DOHH2 (cell line): ENCODE measurements around the gene TBATA.

Experiments used
- H3F3A ChIP-seq: fragments of 200-600 bp; sonication (generic), shearing (Covaris generic); 2 replicates; pipeline ENCODE4 v1.6.0; 2016; ENCODE audit warnings: antibody characterized with exemption, mild to moderate bottlenecking; ENCODE audit not compliant: control insufficient read depth, insufficient read depth
- H3K27ac ChIP-seq: fragments of 200-600 bp; sonication (generic); 2 replicates; pipeline ENCODE4 v1.5.1; 2014; ENCODE audit warnings: low read depth, mild to moderate bottlenecking, low read length, moderate library complexity
- H3K27me3 ChIP-seq: fragments of 200-600 bp; sonication (generic); 2 replicates; pipeline ENCODE4 v1.6.1; 2014; ENCODE audit warnings: mild to moderate bottlenecking, low read length, mixed read lengths; ENCODE audit not compliant: control insufficient read depth
- H3K36me3 ChIP-seq: fragments of 200-600 bp; sonication (generic); 2 replicates; pipeline ENCODE4 v1.6.1; 2014; ENCODE audit warnings: mild to moderate bottlenecking, low read length, moderate library complexity, mixed read lengths; ENCODE audit not compliant: control insufficient read depth
- H3K4me1 ChIP-seq: fragments of 200-600 bp; sonication (generic); 2 replicates; pipeline ENCODE4 v1.6.1; 2014; ENCODE audit warnings: mild to moderate bottlenecking, low read length, mixed read lengths; ENCODE audit not compliant: control insufficient read depth
- H3K4me2 ChIP-seq: fragments of 200-600 bp; sonication (generic); 2 replicates; pipeline ENCODE4 v1.6.0; 2014; ENCODE audit warnings: mild to moderate bottlenecking, low read length, moderate library complexity
- H3K4me3 ChIP-seq: fragments of 200-600 bp; sonication (generic); 2 replicates; pipeline ENCODE4 v1.5.1; 2014; ENCODE audit warnings: mild to moderate bottlenecking, low read length, mixed read lengths
- H3K79me2 ChIP-seq: fragments of 200-600 bp; sonication (generic); 2 replicates; pipeline ENCODE4 v1.6.1; 2014; ENCODE audit warnings: mild to moderate bottlenecking, low read length, mixed read lengths; ENCODE audit not compliant: control insufficient read depth
- H3K9me2 ChIP-seq: fragments of 200-600 bp; sonication (generic); replicated peaks from 2 replicates; pipeline ENCODE4 v1.6.1; 2014; ENCODE audit warnings: mild to moderate bottlenecking, low read length, mixed read lengths; ENCODE audit not compliant: control insufficient read depth
- H3K9me3 ChIP-seq: fragments of 200-600 bp; sonication (generic); 2 replicates; pipeline ENCODE4 v1.6.1; 2014; ENCODE audit warnings: antibody characterized with exemption, low read length, mixed read lengths; ENCODE audit not compliant: control insufficient read depth, insufficient read depth
- H4K20me1 ChIP-seq: fragments of 200-600 bp; sonication (generic); 2 replicates; pipeline ENCODE4 v1.6.0; 2014; ENCODE audit warnings: low read depth, mild to moderate bottlenecking, antibody characterized with exemption, low read length, moderate library complexity; ENCODE audit not compliant: control insufficient read depth, insufficient read depth
- EZH2phosphoT487 ChIP-seq: fragments of 200-600 bp; sonication (generic); IDR thresholded peaks from 2 replicates; pipeline ENCODE4 v1.6.1; 2017; ENCODE audit warnings: borderline replicate concordance, mild to moderate bottlenecking, antibody characterized with exemption, low read length, moderate library complexity, mixed read lengths
- TF ChIP-seq, protein P1 (sequence below): fragments of 200-600 bp; sonication (generic); IDR thresholded peaks from one replicate; pipeline ENCODE4 v1.5.1; 2014; ENCODE audit warnings: antibody characterized with exemption, mild to moderate bottlenecking, low read depth, low read length; ENCODE audit not compliant: poor library complexity, severe bottlenecking

TBATA gene

DNA sequence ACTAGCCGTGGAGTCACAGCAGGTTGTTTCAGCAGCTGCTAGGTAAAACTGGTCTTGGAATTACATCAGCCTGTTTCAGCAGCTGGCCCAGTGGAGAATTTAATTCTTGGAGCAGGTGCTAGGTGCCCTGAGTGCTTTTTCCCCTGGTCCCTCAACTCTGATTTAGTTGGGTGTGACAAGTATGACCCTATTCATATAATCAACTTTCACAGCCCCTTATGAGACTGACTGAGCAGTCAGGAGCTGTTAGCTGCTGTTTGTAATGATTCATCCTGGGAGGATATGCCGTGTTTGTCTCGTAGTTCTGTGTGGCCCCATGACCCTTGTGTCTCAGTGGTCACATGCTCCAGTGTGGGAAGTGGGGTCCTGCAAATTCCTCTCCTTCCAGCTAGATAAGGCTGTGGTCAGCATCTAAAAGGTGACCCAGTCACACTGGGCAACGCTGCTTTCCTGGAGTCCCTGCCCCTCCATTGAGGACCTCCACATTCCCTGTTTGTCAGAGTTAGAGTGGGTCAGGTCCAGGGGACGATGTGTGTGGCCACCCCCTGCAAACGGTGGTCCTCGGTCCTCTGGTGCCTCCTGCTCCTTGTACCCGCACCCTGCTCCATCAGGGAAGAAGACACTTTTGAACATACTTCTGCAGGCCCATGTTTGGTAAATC, 28.3 kb downstream of the TBATA start:
- Histone ChIP-seq H3K27ac (no peak overlapping the region), H3K4me2 (no peak overlapping the region), H3K9me3 (no peaks in the 10 kb centered on the region), H3K4me1 (no peaks in the 10 kb centered on the region), H3K79me2 (no peaks in the 10 kb centered on the region), H4K20me1 (no peaks in the 10 kb centered on the region), H3K27me3 (0 out of 2 replicates have a peak, but pooled peaks cover 2% of the 10 kb centered on the region), H3K4me3 (no peak overlapping the region), H3K36me3 (no peaks in the 10 kb centered on the region), H3F3A (no peaks in the 10 kb centered on the region), H3K9me2 (no peaks in the 10 kb centered on the region)
- TF ChIP-seq EZH2phosphoT487, result no peak
- TF ChIP-seq, protein P1, sequence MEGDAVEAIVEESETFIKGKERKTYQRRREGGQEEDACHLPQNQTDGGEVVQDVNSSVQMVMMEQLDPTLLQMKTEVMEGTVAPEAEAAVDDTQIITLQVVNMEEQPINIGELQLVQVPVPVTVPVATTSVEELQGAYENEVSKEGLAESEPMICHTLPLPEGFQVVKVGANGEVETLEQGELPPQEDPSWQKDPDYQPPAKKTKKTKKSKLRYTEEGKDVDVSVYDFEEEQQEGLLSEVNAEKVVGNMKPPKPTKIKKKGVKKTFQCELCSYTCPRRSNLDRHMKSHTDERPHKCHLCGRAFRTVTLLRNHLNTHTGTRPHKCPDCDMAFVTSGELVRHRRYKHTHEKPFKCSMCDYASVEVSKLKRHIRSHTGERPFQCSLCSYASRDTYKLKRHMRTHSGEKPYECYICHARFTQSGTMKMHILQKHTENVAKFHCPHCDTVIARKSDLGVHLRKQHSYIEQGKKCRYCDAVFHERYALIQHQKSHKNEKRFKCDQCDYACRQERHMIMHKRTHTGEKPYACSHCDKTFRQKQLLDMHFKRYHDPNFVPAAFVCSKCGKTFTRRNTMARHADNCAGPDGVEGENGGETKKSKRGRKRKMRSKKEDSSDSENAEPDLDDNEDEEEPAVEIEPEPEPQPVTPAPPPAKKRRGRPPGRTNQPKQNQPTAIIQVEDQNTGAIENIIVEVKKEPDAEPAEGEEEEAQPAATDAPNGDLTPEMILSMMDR, result no peak

DNA sequence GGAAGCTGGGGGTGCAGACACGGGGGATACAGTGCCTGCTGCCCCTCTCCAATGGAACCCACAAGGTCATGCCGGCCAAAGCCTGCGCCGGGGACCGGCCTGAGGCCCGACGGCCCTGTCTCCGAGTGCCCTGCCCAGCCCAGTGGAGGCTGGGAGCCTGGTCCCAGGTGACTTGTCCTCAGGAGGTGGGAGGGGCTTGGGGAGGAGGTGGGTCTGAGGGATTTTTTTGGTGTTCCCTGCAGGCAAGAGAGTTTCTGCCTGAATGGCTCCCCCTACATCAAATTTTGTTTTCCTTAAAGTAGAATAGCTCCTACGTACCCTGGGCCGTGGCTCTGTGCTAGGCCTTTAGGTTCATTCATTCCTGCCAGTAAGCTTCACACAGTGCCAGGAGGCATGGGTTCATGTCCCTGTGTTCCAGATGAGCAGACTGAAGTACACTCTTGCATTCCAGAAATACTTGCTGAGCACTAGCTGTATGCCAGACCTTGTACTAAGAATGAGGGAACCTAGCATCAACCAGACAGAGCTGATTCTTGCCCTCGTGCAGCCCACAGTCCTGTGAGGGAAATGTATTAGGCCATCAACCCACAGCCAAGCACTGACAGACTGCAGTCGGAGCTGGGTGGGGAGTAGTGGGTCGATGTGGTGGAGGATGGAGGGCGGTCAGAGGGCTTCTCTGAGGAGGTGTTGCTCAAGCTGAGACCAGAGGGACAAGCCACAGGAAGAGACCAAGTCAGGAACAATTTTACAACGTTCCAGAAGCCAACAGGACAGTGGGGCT, 31.1 kb downstream of the TBATA start:
- Histone ChIP-seq H3K4me3 (no peak overlapping the region), H3K36me3 (no peaks in the 10 kb centered on the region), H3K9me2 (no peaks in the 10 kb centered on the region), H3K27ac (no peak overlapping the region), H3K4me2 (no peak overlapping the region), H3K27me3 (0 out of 2 replicates have a peak, but pooled peaks cover 2% of the 10 kb centered on the region), H4K20me1 (no peaks in the 10 kb centered on the region), H3F3A (no peaks in the 10 kb centered on the region), H3K9me3 (no peaks in the 10 kb centered on the region), H3K4me1 (no peaks in the 10 kb centered on the region), H3K79me2 (no peaks in the 10 kb centered on the region)
- TF ChIP-seq EZH2phosphoT487, result no peak
- TF ChIP-seq, protein P1, result no peak

DNA sequence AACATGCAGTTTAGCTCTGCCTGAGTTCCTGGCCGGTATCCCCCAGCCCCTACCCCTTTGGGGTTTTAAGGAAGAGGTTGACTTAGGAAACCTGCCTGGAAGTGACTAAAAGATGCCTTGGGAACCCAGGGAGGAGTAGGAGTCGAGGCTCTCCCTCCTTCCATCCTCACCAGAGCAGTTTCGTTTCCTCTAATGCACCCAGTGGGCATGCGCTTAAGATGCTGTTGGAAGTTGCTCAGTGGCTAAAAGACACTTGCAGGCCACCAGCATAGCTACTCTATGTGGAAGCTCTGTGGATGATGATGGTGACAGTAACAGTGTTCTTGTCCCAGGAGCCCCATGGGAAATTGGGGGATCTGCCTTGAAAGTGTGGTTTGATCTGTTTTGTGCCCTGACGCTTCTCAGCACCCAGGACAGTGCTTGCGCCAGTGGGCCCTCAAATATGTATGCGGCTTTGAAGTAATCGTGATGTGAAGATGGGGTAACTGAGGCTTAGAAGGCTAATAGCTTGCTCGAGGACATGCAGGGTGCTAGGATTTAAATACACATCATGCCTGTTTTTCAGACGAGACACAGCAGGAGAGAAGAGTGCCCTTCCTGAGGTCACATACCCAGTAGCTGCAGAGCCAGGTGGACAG, 32.0 kb downstream of the TBATA start:
- Histone ChIP-seq H3K27me3 (0 out of 2 replicates have a peak, but pooled peaks cover 2% of the 10 kb centered on the region), H3K27ac (no peak overlapping the region), H3K36me3 (no peaks in the 10 kb centered on the region), H3F3A (no peaks in the 10 kb centered on the region), H3K4me2 (no peak overlapping the region), H3K9me2 (no peaks in the 10 kb centered on the region), H3K4me1 (no peaks in the 10 kb centered on the region), H4K20me1 (no peaks in the 10 kb centered on the region), H3K4me3 (no peak overlapping the region), H3K79me2 (no peaks in the 10 kb centered on the region), H3K9me3 (no peaks in the 10 kb centered on the region)
- TF ChIP-seq, protein P1, result no peak
- TF ChIP-seq EZH2phosphoT487, result no peak
